SK-N-MC (cell line): ENCODE results near the gene NCAPG2.

Experiments used
- EZH2 ChIP-seq: fragments of 200-600 bp; sonication (generic); IDR thresholded peaks from one replicate; pipeline ENCODE4 v1.6.1; 2017; ENCODE audit warnings: antibody characterized with exemption
- POLR2AphosphoS5 ChIP-seq: IDR thresholded peaks from 2 replicates; pipeline ENCODE4 v1.6.1; 2012; ENCODE audit warnings: mild to moderate bottlenecking, low read depth, low read length, borderline replicate concordance

- TF ChIP-seq POLR2AphosphoS5 (no peak), EZH2 (no peak)
Observed at GRCh38 chr7:158742065-158742821, 37.6 kb upstream of the NCAPG2 start.
